ENCODE results near the gene DPCD. TPM values are rescaled to one million over a fixed set of nuclear protein-coding genes. Genes with fewer than 3 reads are reported as not detected.

Gene DPCD
- total and polyA plus RNA-seq, 2 of the 8 experiments (the other 6 are each of a cell fraction or from before 2014, with no cell fraction given), result 21.2 to 31.4 TPM

- FAIRE-seq, result no peak
- no peaks in the 10 kb centered on the region for H3K9me3 ChIP-seq (ENCODE audit: insufficient read depth in 2 of 2, low read depth in 1 of 2, low read length in 1 of 2)
These were observed 37.2 kb upstream of the DPCD start for GRCh38 chr10:101550965-101551364.

More at GRCh38 chr10:101550965-101551364, 37.2 kb upstream of the DPCD start:
- H3K27ac ChIP-seq (ENCODE audit: low read depth, low read length), result no peak overlapping the region
- TF ChIP-seq TEAD4 (IDR thresholded peaks at IDR 0.05; ENCODE audit: low read depth, low read length), result no peak
- no peak for TF ChIP-seq SAP30 (IDR thresholded peaks at IDR 0.05; ENCODE audit: insufficient read depth, insufficient replicate concordance, low read length)
- no peak for TF ChIP-seq BRCA1 (IDR thresholded peaks at IDR 0.05; ENCODE audit: low read depth, low read length)
- no peak for TF ChIP-seq TAF1 (IDR thresholded peaks at IDR 0.05; ENCODE audit: low read depth, low read length)
- no peak for TF ChIP-seq CHD1 (IDR thresholded peaks at IDR 0.05; ENCODE audit: low read depth, low read length)
- no peak for TF ChIP-seq CHD2 (IDR thresholded peaks at IDR 0.05; ENCODE audit: low read length)
- H2BK15ac ChIP-seq (ENCODE audit: low read length), result no peak overlapping the region
- H3K79me1 ChIP-seq (ENCODE audit: low read depth, low read length), result no peaks in the 10 kb centered on the region
- no peak overlapping the region for H3K56ac ChIP-seq (replicated peaks; ENCODE audit: insufficient read length, low read depth, low read length)
- H3K23ac ChIP-seq (ENCODE audit: insufficient read length), result no peak overlapping the region
- H4K91ac ChIP-seq (replicated peaks; ENCODE audit: insufficient read length, low read length), result no peak overlapping the region
- H3K23me2 ChIP-seq (ENCODE audit: low read depth, low read length), result no peaks in the 10 kb centered on the region
- H3K36me3 ChIP-seq (ENCODE audit: control insufficient read depth in 2 of 4, insufficient read depth in 4 of 4, low read length in 3 of 4), result no peaks in the 10 kb centered on the region
- H2AFZ ChIP-seq (ENCODE audit: low read length), result no peak overlapping the region
- H4K5ac ChIP-seq (ENCODE audit: insufficient read length, low read depth, low read length), result no peak overlapping the region
- ChIA-PET CTCF (ENCODE audit: partially characterized antibody) (interaction anchor here (1.0 to 9.0 kb wide), 3 partner anchors 16 to 337 kb away, joined by 3 to 60 read pairs (median 9); no protein-coding TSS in a partner anchor), POLR2A (ENCODE audit: partially characterized antibody) (no interaction called here)
- H2AK5ac ChIP-seq (ENCODE audit: low read depth, low read length), result no peak overlapping the region
- H3K4me2 ChIP-seq (ENCODE audit: insufficient read depth in 1 of 2, low read depth in 2 of 2, low read length in 2 of 2), result no peak overlapping the region
- no peak overlapping the region for H3K14ac ChIP-seq (ENCODE audit: insufficient read length)
- H2BK12ac ChIP-seq (ENCODE audit: low read depth, low read length), result no peak overlapping the region
- H3K9ac ChIP-seq (replicated peaks in 1 of 4; ENCODE audit: extremely low read depth in 1 of 4, low read depth in 3 of 4, low read length in 3 of 4), result no peak overlapping the region
- 89% methylated on average over 2 of the region's 2 CpGs; no CpG with 5 or more reads in 1 of the 2 experiments for WGBS, 2 experiments (ENCODE audit: extremely low coverage in 1 of 2, insufficient coverage in 1 of 2, insufficient read length in 1 of 2, insufficient replicate concordance in 2 of 2, low coverage in 1 of 2, low lambda C conversion rate in 2 of 2, missing lambda C conversion rate in 1 of 2)
- no peaks in the 10 kb centered on the region; a peak in 1 of 7 replicates for H3K4me1 ChIP-seq (replicated peaks in 1 of 4; ENCODE audit: control insufficient read depth in 3 of 4, insufficient read depth in 4 of 4, low read length in 3 of 4)
- H4K20me1 ChIP-seq (replicated peaks in 1 of 2; ENCODE audit: control insufficient read depth in 1 of 2, insufficient read depth in 2 of 2, low read length in 2 of 2), result peaks cover 0 to 2% of the 10 kb centered on the region in 2 experiments
- H3K4ac ChIP-seq (replicated peaks; ENCODE audit: insufficient read length, low read depth, low read length), result no peak overlapping the region
- H4K8ac ChIP-seq (ENCODE audit: extremely low read depth, insufficient read depth, low read length), result no peak overlapping the region
- no peak overlapping the region for H3K4me3 ChIP-seq (ENCODE audit: extremely low read depth in 1 of 4, insufficient read depth in 2 of 4, low read depth in 3 of 4, low read length in 4 of 4)
- H3K79me2 ChIP-seq (ENCODE audit: control insufficient read depth in 1 of 2, insufficient read depth in 2 of 2, low read length in 2 of 2), result no peaks in the 10 kb centered on the region
- H2BK120ac ChIP-seq (replicated peaks; ENCODE audit: low read depth, low read length), result no peak overlapping the region
- H3K18ac ChIP-seq (ENCODE audit: extremely low read depth, low read length), result no peak overlapping the region
- no peak overlapping the region for H2BK20ac ChIP-seq (ENCODE audit: low read length)
- no peaks in the 10 kb centered on the region for H3K27me3 ChIP-seq (replicated peaks in 1 of 4; ENCODE audit: control insufficient read depth in 3 of 4, extremely low read depth in 1 of 4, insufficient read depth in 3 of 4, low read length in 3 of 4)
- no peak for DNase-seq (ENCODE audit: low read depth in 1 of 2, low spot score in 2 of 2)
- H2BK5ac ChIP-seq (ENCODE audit: low read depth, low read length), result no peak overlapping the region

All from H1 (cell line).